ENCODE data around the gene UGT1A7.
"Not testable (repeated sequence)": the region's sequence is repeated elsewhere in the genome, so short reads cannot be mapped to it uniquely, and the experiment has no call there.

DNA sequence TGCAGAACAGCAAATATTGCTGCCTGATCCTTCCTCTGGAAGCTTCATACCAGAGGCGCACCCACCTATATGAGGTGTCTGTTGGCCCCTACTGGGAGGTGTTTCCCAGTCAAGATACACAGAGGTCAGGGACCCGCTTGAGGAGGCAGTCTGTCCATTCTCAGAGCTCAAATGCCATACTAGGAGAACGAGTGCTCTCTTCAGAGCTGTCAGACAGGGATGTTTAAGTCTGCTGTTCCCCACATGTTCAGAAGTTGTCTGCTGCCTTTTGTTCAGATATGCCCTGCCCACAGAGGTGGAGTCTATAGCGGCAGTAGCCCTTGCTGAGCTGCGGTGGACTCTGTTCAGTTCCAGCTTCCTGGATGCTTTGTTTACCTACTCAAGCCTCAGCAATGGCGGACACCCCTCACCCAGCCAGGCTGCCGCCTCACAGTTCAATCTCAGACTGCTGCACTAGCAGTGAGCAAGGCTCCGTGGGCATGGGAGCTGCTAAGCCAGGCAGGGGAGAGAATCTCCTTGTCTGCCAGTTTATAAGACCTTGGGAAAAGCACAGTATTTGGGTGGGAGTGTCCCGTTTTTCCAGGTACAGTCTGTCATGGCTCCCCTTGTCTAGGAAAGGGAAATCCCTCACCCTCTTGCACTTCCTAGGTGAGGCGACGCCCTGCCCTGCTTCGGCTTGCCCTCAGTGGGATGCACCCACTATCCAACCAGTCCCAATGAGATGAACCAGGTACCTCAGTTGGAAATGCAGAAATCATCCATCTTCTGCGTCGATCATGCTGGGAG, 55.4 kb downstream of the UGT1A7 start:
- TF ChIP-seq, protein P1, sequence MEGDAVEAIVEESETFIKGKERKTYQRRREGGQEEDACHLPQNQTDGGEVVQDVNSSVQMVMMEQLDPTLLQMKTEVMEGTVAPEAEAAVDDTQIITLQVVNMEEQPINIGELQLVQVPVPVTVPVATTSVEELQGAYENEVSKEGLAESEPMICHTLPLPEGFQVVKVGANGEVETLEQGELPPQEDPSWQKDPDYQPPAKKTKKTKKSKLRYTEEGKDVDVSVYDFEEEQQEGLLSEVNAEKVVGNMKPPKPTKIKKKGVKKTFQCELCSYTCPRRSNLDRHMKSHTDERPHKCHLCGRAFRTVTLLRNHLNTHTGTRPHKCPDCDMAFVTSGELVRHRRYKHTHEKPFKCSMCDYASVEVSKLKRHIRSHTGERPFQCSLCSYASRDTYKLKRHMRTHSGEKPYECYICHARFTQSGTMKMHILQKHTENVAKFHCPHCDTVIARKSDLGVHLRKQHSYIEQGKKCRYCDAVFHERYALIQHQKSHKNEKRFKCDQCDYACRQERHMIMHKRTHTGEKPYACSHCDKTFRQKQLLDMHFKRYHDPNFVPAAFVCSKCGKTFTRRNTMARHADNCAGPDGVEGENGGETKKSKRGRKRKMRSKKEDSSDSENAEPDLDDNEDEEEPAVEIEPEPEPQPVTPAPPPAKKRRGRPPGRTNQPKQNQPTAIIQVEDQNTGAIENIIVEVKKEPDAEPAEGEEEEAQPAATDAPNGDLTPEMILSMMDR (IDR thresholded peaks at IDR 0.05; ENCODE audit: low read length): not testable (repeated sequence)
- TF ChIP-seq EZH2 (IDR thresholded peaks at IDR 0.05; ENCODE audit: borderline replicate concordance, low read length): not testable (repeated sequence)
